GM19043 (cell line): Measurements from ENCODE around the gene EPB41L4B.
"Not testable (repeated sequence)": the region's sequence is repeated elsewhere in the genome, so short reads cannot be mapped to it uniquely, and the experiment has no call there.

Experiments
- ATAC-seq: cut with Tn5 transposase; IDR thresholded peaks from one replicate; pipeline ENCODE4 v1.9.1; 2021; ENCODE audit warnings: low read depth; ENCODE audit not compliant: unreplicated experiment

The EPB41L4B gene

DNA sequence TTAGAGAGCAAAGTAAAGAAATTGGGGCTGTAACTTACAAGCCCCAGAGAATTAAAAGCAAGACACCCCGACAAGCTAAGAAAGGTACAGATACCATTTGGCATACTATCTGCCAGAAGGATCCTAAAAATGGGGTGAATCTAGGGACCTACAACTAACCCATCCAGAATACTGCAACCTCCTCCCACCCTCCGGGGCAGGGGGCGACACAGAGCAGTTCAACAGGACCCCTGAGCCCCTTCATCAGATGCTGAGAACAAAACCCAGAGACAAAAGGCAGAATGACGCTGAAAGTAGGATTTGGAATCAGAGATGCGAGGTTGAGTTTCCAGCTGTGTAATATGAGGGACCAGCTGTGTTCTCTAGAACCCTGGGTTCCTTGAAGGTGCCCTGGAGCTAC, 71.2 kb downstream of the EPB41L4B start:
- no peak for ATAC-seq

DNA sequence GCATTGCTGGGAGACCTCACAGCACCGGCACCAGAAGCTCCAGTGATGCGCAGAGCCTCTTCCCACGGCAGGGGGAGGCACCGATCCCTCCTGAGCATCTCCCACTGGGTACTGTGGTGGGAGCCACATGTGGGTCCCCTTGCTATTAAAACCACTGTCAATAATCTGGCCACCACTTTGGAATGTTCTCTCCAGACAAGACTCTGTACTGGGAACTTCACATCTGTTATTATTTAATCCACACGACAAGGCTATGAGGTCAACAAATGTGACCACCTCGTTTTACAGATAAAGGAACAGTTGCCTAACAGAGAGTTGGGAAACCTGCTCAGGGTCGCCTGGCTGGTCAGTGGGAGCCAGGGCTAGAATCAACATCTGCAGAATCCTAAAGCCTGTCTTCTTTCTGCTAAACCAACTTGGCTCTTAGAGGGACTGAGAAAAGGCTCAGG, 72.7 kb downstream of the EPB41L4B start:
- no peak for ATAC-seq

DNA sequence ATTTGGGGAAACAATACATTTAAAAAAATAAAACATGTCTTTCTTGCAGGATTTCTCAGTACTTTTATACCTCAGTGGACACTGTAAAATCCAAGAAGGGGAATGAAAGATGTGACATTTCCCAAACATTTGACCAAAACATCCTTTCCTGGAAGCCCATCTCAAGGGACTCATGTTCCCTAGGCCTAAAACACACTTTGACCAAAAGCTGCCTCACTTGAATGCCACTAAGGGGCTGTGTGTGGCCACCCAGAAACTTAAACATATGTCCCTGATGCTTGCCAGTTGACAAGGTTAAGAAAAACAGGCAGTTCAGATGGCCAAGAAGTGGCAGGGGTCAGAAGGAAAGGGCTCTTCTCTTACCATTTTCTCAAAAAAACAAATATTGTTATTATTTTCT, 73.6 kb downstream of the EPB41L4B start:
- ATAC-seq = no peak

DNA sequence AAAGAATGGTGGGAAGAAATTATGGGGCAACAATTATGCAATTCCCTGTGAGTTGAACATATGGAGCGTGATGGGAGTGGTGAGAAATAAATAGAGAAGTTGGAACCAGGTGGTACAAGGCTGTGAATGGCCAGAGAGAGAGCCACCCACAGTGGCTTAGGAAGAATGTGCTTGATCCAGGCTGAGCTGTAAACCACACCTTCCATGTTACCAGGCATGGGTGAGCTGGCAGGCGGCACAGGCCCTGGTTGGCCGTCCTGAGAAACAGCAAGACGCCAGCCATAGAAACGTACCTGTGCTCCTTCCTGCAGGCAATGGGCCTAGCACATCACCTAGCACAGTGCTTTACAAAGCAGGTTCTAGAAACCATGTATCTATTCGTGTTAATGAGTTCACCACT, 74.3 kb downstream of the EPB41L4B start:
- no peak for ATAC-seq

DNA sequence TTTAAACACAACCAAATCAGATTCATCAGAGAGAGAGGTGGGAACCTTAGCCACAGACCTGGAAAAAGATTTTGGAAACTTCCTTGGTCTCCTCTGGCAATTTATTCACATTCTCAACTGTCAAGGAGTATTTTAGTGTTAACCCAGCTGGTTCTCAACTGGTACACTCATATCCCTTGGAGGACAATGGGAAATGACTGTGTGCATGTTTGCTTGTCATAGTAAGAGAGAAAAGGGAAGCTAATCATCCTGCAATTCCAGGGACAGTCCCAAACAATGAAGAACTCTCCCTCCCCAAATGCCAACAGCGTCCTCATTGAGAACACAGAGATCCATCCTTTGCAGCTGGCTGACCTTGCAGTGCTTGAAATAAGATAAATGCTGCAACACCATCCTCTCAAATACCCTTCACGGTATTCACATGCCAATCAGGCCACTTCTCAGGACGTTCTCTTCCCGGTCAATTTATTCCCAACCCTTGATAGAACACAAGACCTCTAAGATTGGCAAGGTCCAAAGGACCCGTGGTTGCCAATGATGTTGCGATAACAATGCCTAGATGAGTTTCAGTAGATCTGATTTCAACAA, 75.5 kb downstream of the EPB41L4B start:
- ATAC-seq = no peak

DNA sequence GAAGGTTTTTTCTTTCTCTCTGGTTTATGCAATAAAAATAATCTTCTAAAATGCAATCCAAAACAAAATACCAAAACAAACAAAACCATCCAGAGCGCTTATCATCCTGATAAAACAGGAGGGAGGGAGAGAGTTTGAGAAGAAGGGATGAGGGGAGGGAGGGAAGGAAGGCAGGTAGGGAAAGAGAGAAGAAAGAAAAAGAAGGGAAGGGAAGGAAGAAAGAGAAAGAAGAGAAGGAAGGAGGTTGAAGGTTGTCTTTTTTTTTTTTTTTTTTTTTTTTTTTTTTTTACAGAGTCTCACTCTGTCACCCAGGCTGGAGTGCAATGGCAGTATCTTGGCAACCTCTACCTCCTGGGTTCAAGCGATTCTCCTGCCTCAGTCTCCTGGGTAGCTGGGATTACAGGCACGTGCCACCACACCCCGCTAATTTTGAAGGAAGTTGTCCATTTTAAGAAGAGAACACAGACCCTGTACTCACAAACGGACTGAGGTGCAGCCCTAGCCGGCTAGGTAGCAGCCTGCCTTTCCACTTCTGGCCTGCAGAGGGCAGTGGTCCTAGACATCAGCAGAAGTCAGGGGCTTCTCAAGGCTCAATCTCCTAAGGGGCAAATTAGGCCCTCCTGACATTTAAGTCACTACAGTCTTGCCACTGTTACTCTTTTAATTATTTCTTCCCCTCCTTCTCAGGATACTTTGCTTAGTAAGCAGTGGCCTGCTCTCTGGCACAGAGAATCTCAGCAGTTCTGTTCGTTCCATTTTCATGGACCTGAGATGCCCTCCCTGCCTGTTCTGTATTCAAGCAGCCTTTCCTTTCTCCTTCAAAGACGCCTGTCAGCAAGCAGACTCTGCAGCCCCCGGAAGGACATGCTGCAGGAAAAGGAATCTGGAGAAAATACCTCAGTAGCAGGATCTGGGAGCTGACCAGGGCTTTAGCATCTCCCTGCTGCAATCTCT, 76.4 kb downstream of the EPB41L4B start:
- ATAC-seq = peak; percentile 92

DNA sequence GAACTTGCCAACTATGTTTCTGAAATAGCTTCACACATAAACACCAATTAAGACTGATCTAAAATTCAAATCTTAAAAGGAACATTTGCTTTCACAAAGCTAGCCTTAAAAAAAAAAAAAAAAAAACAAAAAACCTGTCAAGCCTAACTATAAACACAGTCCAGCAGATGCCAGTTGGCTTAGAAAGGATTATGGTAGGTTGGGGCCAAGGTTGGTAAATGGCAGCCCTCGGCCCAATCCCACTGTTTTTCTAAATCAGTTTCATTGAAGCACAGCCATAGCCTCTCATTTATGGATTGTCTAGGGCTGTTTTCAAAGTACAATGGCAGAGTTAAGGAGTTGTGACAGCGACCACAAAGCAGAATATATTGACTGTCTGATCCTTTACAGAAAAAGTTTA, 78.1 kb downstream of the EPB41L4B start:
- ATAC-seq = no peak

DNA sequence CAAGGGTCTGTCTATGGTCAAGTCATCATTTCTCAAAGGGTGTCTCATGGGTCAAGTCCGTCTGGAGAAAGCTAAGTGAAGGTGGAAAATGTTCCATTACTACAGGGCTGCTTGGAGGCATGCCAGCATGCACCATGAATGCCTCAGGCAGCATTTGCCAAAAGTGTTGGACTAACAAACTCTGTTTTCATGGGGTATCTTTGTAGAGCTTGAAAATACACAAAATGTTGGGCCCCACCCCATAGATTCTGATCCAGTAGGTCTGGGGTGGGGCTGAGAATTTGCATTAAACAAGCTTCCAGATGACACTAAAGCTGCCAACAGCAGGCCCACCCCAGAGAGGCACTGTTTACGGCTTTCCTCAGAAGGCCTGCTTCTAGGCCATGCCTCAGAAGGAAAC, 78.8 kb downstream of the EPB41L4B start:
- no peak for ATAC-seq

DNA sequence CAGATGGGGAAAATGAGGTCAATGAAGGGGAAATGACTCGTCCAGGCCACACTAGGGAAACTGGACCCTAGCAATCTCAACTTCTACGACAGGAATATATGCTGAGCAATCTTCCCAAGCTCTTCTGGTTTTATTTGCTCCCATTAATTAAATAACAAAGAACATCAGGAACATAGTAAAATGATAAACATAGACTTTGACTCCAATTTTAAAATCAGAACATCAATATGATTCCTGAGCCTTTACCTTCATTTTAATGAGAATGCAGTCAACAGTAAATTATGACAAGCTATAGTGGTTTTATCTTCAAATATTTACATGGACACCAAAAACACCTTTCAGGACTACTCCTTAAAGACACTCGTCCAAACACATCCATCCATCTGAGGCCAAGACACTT, 79.7 kb downstream of the EPB41L4B start:
- no peak for ATAC-seq

DNA sequence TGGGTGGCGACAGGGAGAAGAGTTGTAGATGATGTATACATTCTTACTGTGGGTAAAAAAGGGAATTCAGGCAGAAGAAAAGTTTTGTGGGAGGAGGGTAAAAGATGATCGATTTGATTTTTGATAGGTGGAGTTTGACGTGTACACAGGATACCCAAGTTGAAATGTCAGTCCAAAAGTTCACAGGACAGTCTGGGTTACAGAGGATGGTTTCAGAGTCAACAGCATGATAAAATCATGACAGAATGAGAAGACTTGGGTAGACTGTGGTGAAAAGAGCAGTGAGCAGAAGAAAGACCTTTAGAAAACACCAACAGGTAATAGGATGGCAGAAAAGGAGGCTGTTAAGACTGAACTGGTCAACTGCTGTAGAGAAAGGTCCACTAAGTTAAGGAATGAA, 81.6 kb downstream of the EPB41L4B start:
- ATAC-seq = no peak

DNA sequence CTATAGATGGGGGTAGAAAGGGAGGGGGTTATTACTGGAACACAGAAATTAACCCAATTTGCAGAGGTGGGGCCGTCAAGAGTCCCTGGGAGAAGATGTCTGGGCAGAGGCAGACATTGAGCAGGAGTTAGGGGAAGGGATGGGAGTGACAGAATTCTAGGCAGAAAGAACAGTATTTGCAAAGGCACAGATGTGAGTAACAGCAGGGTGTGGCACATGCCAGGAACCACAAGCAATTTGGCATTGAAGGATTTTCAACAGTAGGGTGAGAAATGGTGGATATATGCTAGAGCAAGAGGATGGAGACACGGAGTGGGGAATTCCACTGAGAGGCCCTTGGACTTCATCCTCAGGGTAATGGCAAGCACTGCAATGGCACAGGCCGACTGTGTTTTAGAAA, 82.2 kb downstream of the EPB41L4B start:
- ATAC-seq = no peak

DNA sequence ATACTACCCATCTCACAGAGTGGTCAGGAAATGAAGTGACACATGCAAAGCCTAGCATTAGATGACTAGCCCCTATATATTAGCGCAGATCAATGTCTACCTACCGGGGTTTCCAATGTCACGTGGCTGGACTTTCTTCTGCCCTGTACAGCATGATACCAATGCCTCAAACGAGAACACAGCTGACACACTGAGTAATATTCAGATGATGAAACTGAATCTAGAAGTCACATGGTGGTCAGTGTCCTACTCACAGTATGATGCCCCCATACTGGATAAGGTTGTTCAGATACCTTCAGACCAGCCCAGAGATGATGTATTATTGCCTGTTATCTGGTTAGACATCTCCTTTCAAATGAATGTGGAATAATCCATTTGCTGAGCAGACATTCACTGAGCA, 82.7 kb downstream of the EPB41L4B start:
- ATAC-seq = no peak

DNA sequence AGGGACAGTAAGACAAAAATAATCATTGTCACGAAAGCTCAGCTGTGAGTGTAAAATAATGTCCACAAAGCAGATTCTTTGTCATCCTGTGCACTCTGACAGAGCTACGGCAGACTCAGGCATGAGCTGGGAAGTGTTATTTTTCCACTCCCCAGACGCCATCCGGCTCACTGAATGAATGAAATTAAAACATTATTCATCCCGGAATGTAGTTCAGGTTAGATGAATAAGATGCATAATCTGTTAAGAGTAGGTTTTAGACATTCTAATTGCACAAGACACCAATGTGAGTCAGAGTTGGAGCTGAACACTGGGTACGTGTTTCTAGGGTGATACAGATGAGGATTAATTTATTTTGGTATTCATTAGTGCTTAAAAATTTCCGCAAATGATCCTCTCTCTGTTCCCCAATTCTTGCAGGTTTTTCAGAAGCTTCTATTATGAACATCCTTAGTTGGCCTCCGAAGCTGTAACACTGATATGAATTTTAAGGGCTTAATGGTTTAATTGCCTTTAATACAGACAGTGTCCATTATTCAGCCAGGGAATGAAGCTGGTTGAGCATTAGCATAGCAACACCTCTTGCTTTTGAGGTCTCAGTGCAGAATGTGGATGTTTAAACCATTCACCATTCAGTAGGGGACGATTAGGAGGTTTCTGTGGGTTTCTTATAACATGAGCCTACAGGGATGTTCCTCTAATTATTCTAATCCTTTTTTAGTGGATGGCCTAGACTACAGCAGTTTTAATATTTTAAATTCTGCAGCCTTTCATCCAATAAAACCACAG, 88.2 kb downstream of the EPB41L4B start:
- no peak for ATAC-seq

DNA sequence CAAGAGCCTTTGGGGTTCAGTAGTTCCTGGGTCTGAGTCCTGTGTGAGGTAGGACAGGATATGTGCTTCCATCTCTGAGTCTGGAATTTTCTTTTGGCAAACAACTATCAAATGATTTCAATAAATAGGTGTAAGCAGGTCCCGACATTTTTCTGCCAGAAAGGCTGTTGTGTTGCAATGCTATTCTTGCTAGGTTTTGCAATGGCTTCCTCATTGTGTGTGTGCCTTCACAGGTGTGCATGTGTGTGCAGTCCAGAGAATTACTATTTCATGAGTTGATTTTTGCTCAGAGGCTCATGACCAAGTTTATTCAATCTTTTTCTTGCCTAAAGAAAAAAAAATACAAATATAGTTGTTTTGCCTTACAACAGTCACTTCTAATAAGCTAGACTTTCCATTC, 89.3 kb downstream of the EPB41L4B start:
- ATAC-seq = no peak

DNA sequence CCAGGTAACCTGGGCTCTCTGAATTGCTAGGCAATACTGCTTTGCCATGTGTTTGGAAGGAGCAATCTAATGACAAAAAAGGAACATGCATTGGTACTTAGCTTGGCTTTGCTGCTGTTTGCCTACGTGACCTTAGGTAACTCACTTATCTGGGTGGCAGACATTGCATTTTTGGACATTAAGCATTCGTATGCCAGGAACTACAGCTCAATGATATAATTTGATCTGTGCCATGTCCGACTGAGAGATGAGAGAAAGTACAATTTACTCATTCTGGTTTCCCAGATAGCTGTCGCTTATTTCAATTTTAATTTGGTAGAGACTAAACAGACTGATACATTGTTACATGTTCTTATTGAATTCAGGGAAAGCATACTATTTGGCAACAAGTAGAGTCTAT, 90.6 kb downstream of the EPB41L4B start:
- no peak for ATAC-seq

DNA sequence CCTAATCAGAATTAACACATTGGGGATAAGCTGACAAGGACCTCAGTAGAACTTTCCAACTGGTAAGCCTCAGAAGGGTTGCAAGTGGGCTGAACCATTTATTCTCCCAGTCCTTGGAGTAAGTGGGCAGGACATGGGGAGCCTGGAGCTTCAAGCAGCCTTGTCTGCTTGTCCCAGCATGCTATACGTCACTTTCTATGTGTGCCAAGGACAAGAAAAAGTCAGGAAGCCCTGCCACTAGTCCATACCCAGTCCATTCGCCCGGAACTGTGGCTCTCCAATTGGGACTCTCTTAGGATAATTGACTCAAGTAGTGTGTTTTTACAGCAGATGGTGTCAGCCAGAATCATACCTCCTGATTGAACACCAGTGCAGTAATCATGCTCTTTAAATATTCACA, 91.2 kb downstream of the EPB41L4B start:
- ATAC-seq = no peak

DNA sequence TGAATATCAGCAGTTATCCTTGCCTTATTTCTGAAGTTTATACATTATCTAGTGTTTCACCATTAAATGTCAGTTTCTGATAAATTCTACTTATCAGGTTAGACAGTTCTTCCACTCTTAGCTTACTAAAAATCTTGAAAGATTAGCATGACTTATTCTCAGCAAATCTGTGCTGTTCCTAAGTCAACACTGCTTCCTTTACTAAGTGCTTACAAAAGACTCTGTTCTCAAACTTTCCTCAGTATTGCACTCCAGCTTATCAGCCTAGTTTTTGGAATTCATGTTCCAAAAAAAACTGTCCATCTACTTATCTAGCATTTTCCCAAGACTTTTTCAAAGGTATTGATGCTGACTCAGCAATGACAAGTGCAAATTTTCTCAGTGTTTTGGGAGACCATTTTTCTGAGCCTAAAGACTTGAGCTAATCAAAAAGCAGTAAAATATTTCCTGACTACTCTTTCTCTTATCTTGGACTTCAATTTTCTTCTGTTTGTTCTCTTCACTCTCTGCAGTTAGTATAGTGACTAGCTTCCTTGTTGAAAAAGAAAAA, 92.7 kb downstream of the EPB41L4B start:
- ATAC-seq = no peak

DNA sequence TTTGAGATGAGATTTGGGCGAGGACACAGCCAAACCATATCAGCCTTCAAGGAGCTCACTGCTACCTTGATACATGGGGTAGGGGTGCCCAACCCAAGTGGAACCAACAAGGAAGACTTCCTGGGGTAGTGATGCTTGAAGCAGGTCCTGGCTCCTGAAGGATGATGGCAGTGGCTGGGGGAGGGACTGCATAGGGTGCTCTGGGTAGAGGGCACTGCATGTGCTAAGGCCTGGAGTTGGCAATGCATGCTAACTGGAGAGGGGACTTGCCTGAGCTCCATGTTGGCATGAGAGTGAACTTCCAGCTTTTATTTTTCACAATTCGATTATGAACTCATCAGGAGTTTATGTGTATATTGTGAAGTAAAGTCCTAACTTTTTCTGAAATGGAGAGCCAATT, 95.2 kb downstream of the EPB41L4B start:
- no peak for ATAC-seq

DNA sequence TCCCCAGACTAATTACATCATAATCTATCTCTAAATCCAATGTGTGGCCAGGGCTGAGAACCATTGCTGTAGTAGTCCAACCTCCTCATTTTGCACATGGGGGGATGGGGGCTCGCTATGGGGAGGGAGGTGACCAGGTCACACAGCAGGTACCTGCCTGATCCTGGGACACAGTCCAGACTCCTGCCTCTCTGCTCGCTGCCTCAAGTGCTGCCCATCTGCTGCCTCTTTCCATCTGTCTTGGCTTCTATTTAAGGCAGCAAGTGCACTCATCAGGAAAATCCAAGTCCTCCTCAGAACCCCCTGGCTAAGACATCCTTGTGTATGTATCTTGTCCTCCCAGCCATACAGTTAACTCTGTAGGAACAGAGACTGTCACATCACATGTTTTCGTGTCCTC, 96.1 kb downstream of the EPB41L4B start:
- no peak for ATAC-seq

DNA sequence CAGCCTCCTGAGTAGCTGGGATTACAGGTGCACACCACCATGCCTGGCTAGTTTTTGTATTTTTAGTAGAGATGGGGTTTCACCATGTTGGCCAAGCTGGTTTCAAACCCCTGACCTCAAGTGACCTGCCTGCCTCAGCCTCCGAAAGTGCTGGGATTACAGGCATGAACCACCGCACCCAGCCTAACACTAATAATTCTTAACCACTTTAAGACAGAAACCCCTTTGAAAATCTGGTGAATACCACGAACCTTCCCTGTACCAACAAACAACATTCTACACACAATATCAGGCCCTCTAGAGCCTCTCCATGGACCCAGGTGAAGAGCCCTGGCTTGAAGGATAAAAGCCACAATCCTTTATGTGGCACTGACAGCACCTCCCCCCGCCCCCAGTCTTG, 102.6 kb downstream of the EPB41L4B start:
- ATAC-seq = not testable (repeated sequence)

DNA sequence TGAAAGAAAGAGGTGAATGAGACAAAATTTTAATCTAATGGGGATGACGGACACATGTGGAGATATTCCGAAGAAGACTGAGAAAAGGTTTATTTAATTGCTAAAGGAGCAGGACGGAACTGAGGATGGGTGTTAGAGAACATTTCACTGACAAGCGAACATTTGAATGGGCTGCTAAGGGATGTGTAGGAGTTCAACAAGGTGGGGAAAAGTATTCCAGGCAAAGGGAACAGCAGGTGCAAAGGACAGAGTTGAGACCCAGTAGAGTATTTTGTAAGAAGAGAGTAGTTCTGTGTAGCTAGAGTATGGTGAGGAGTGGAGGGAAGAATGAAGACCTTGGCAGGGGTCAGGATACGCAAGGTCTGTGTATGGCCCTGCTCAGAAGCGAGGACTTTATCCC, 106.4 kb downstream of the EPB41L4B start:
- ATAC-seq = no peak
